ENCODE measurements around the gene STRBP. TPM values are rescaled to one million over a fixed set of nuclear protein-coding genes. Genes with fewer than 3 reads are reported as not detected.
A peak's percentile ranks its signal among the peaks of the same experiment; 100 is the strongest.

The STRBP gene
- total RNA-seq, 1 experiment from 2014 or later: 74.0 TPM

DNA sequence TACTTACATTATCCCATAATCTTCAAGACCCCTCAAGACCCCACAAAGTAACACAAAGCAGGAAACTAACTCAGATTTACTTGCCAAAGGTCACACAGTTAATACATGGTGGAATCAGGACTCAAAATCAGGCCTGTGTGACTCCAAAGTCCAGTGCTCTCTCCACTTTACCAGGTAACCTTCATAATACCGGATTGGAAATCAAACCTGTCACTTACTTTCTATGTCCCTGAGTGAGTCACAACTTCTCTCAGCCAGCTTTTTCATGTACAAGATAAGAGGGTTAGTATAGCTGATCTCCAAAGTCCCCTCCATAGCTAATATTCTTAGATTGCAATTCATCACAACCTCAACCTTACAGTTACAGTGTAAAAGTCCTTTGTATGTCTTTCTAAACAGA lies 17.1 kb downstream of the STRBP start:
- H3K27me3 Mint-ChIP-seq (ENCODE audit: low read depth): no peaks in the 10 kb centered on the region
- Histone ChIP-seq H2BK120ac (ENCODE audit: low read depth, low read length, poor library complexity, severe bottlenecking) (no peak overlapping the region), H3K27ac (ENCODE audit: insufficient read length, low read depth, low read length) (no peak overlapping the region), H2AK5ac (ENCODE audit: insufficient read length, low read length) (no peak overlapping the region), H3K9ac (ENCODE audit: extremely low read depth, insufficient read length, low read length) (no peak overlapping the region), H2BK5ac (ENCODE audit: insufficient read length, low read length) (no peak overlapping the region), H3K56ac (ENCODE audit: insufficient read length, low read depth, low read length) (no peak overlapping the region), H3K79me2 (ENCODE audit: insufficient read depth, low read length) (peaks cover 24% of the 10 kb centered on the region; the same call in 1 of the 2 replicates), H3K9me3 (ENCODE audit: control insufficient read depth, low read depth, low read length) (no peaks in the 10 kb centered on the region), H3K14ac (ENCODE audit: insufficient read depth, low read length) (no peak overlapping the region), H2BK15ac (ENCODE audit: low read depth, low read length) (no peak overlapping the region), H3K4me1 (ENCODE audit: insufficient read depth, low read length) (no peaks in the 10 kb centered on the region; the same call in 1 of the 2 replicates), H2BK20ac (ENCODE audit: low read depth, low read length, poor library complexity, severe bottlenecking) (no peak overlapping the region), H3K23me2 (ENCODE audit: insufficient read length, low read depth, low read length, poor library complexity, severe bottlenecking) (no peaks in the 10 kb centered on the region), H3K23ac (ENCODE audit: insufficient read length, low read depth, low read length) (no peak overlapping the region), H4K8ac (replicated peaks; ENCODE audit: insufficient read length, low read depth, low read length) (no peak overlapping the region), H3K79me1 (ENCODE audit: insufficient read depth, low read depth, low read length, poor library complexity, severe bottlenecking) (no peaks in the 10 kb centered on the region), H4K5ac (ENCODE audit: insufficient read length, low read depth, low read length) (no peak overlapping the region), H3T11ph (ENCODE audit: low read length) (no peak overlapping the region), H4K91ac (ENCODE audit: insufficient read length, low read depth, low read length) (no peak overlapping the region), H3K18ac (ENCODE audit: insufficient read length, low read depth, low read length) (no peak overlapping the region), H3K27me3 (ENCODE audit: insufficient read depth, low read length) (no peaks in the 10 kb centered on the region), H2AFZ (ENCODE audit: low read length) (no peak overlapping the region), H3K4me2 (ENCODE audit: insufficient read depth, insufficient read length, low read length) (no peak overlapping the region), H4K20me1 (ENCODE audit: control insufficient read depth, insufficient read depth, insufficient read length) (no peaks in the 10 kb centered on the region), H3K4ac (ENCODE audit: low read depth, low read length) (no peak overlapping the region), H2BK12ac (ENCODE audit: insufficient read length, low read depth, low read length) (no peak overlapping the region)
- peaks cover 13 to 14% of the 10 kb centered on the region in 2 experiments for H3K4me1 Mint-ChIP-seq
- DNase-seq: no peak
- H3K4me3 Mint-ChIP-seq: no peak overlapping the region
- peaks cover 0 to 2% of the 10 kb centered on the region in 2 experiments; a peak in 1 of 5 replicates for H3K9me3 Mint-ChIP-seq
- peaks cover 0 to 19% (median 9%) of the 10 kb centered on the region in 3 experiments; a peak in 4 of 7 replicates for H3K36me3 Mint-ChIP-seq (ENCODE audit: insufficient read depth in 1 of 3, low read depth in 3 of 3)
- no CpG with 5 or more reads among the region's 1 CpG for WGBS (ENCODE audit: extremely low coverage, insufficient read length, low lambda C conversion rate)
- peak overlapping the region in 1 of 3 experiments; percentile 32; a peak in 3 of 7 replicates for H3K27ac Mint-ChIP-seq
- TF ChIP-seq, protein P1, sequence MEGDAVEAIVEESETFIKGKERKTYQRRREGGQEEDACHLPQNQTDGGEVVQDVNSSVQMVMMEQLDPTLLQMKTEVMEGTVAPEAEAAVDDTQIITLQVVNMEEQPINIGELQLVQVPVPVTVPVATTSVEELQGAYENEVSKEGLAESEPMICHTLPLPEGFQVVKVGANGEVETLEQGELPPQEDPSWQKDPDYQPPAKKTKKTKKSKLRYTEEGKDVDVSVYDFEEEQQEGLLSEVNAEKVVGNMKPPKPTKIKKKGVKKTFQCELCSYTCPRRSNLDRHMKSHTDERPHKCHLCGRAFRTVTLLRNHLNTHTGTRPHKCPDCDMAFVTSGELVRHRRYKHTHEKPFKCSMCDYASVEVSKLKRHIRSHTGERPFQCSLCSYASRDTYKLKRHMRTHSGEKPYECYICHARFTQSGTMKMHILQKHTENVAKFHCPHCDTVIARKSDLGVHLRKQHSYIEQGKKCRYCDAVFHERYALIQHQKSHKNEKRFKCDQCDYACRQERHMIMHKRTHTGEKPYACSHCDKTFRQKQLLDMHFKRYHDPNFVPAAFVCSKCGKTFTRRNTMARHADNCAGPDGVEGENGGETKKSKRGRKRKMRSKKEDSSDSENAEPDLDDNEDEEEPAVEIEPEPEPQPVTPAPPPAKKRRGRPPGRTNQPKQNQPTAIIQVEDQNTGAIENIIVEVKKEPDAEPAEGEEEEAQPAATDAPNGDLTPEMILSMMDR (conservative IDR thresholded peaks at IDR 0.05): no peak
